GM23338 (cell line): ENCODE results near the gene ITGB5. TPM values are rescaled to one million over a fixed set of nuclear protein-coding genes. Genes with fewer than 3 reads are reported as not detected.

Experiments
- ATAC-seq: fragments of 200-7000 bp; cut with Tn5 transposase; 3 replicates; pipeline ENCODE4 v1.9.1; 2020
- DNase-seq: peaks from one replicate; pipeline ENCODE4 v3.0.0-alpha.2; 2015; ENCODE audit warnings: low spot score
- H2AFZ ChIP-seq: fragments of 200-600 bp; sonication (generic); 2 replicates; pipeline ENCODE4 v1.8.0; 2016; ENCODE audit warnings: antibody characterized with exemption, mild to moderate bottlenecking, moderate library complexity
- H3F3A ChIP-seq: fragments of 200-600 bp; sonication (generic); replicated peaks from 2 replicates; pipeline ENCODE4 v1.8.0; 2017; ENCODE audit warnings: antibody characterized with exemption, mixed run types, low read depth
- H3K27ac ChIP-seq: fragments of 200-600 bp; sonication (generic); 2 replicates; pipeline ENCODE4 v1.6.1; 2016; ENCODE audit warnings: low read depth
- H3K27me3 ChIP-seq: fragments of 200-600 bp; sonication (generic); 2 replicates; pipeline ENCODE4 v1.8.0; 2016; ENCODE audit warnings: mild to moderate bottlenecking, mixed run types, moderate library complexity; ENCODE audit not compliant: insufficient read depth
- H3K36me3 ChIP-seq: fragments of 200-600 bp; sonication (generic); 2 replicates; pipeline ENCODE4 v1.8.0; 2016; ENCODE audit warnings: mild to moderate bottlenecking; ENCODE audit not compliant: insufficient read depth
- H3K4me1 ChIP-seq: fragments of 200-600 bp; sonication (generic); 2 replicates; pipeline ENCODE4 v1.8.0; 2016; ENCODE audit warnings: mild to moderate bottlenecking, moderate library complexity; ENCODE audit not compliant: insufficient read depth
- H3K4me2 ChIP-seq: fragments of 200-600 bp; sonication (generic); 2 replicates; pipeline ENCODE4 v1.7.1; 2017; ENCODE audit warnings: mixed run types
- H3K4me3 ChIP-seq: fragments of 200-600 bp; sonication (generic); 2 replicates; pipeline ENCODE4 v1.6.1; 2016; ENCODE audit warnings: mixed run types
- H3K79me2 ChIP-seq: fragments of 200-600 bp; sonication (generic); replicated peaks from 2 replicates; pipeline ENCODE4 v1.8.0; 2017; ENCODE audit warnings: mild to moderate bottlenecking; ENCODE audit not compliant: insufficient read depth
- H3K9me2 ChIP-seq: fragments of 200-600 bp; sonication (generic); 2 replicates; pipeline ENCODE4 v1.8.0; 2017; ENCODE audit not compliant: insufficient read depth
- H4K20me1 ChIP-seq: fragments of 200-600 bp; sonication (generic); replicated peaks from 2 replicates; pipeline ENCODE4 v1.8.0; 2017; ENCODE audit warnings: mild to moderate bottlenecking; ENCODE audit not compliant: insufficient read depth
- H3K27ac Mint-ChIP-seq: 2 replicates; pipeline ENCODE4 v1.8.0; 2020; ENCODE audit warnings: inconsistent platforms, mild to moderate bottlenecking, moderate library complexity, mixed read lengths
- H3K27me3 Mint-ChIP-seq: 3 replicates; pipeline ENCODE4 v1.8.0; 2022; ENCODE audit warnings: low read depth, mild to moderate bottlenecking, moderate library complexity, mixed read lengths, inconsistent platforms; ENCODE audit not compliant: insufficient read depth, poor library complexity
- H3K36me3 Mint-ChIP-seq: 3 replicates; pipeline ENCODE4 v1.8.0; 2021; ENCODE audit warnings: low read depth, mild to moderate bottlenecking, inconsistent platforms, moderate library complexity, mixed read lengths
- H3K4me1 Mint-ChIP-seq: 3 replicates; pipeline ENCODE4 v1.8.0; 2020; ENCODE audit warnings: mild to moderate bottlenecking, inconsistent platforms, mixed read lengths
- H3K4me3 Mint-ChIP-seq: 3 replicates; pipeline ENCODE4 v1.8.0; 2021; ENCODE audit warnings: moderate library complexity, mild to moderate bottlenecking, inconsistent platforms, mixed read lengths
- H3K9me3 Mint-ChIP-seq: 3 replicates; pipeline ENCODE4 v1.8.0; 2020; ENCODE audit warnings: moderate library complexity, mild to moderate bottlenecking, inconsistent platforms, mixed read lengths
- CREB1 ChIP-seq: fragments of 250-450 bp; sonication (Bioruptor Pico); IDR thresholded peaks from 2 replicates; pipeline ENCODE4 v1.5.0; 2020; ENCODE audit warnings: low read depth, mild to moderate bottlenecking, moderate library complexity
- EZH2 ChIP-seq: fragments of 200-600 bp; sonication (generic); IDR thresholded peaks from one replicate; pipeline ENCODE4 v1.8.0; 2017; ENCODE audit warnings: antibody characterized with exemption, mild to moderate bottlenecking, low read depth; ENCODE audit not compliant: unreplicated experiment
- EZH2phosphoT487 ChIP-seq: fragments of 200-600 bp; sonication (generic); IDR thresholded peaks from one replicate; pipeline ENCODE4 v1.8.1; 2018; ENCODE audit warnings: antibody characterized with exemption; ENCODE audit not compliant: unreplicated experiment
- JUNB ChIP-seq: IDR thresholded peaks from one replicate; pipeline ENCODE4 v1.6.1; 2016; ENCODE audit warnings: antibody characterized with exemption; ENCODE audit not compliant: unreplicated experiment
- NANOG ChIP-seq: IDR thresholded peaks from 2 replicates; pipeline ENCODE4 v1.6.1; 2016; ENCODE audit warnings: antibody characterized with exemption, borderline replicate concordance
- POLR2AphosphoS5 ChIP-seq: IDR thresholded peaks from 2 replicates; pipeline ENCODE4 v1.6.1; 2016; ENCODE audit warnings: antibody characterized with exemption, low read depth
- REST ChIP-seq: IDR thresholded peaks from one replicate; pipeline ENCODE4 v1.6.1; 2018; ENCODE audit warnings: antibody characterized with exemption; ENCODE audit not compliant: unreplicated experiment
- STAT1 ChIP-seq: IDR thresholded peaks from one replicate; pipeline ENCODE4 v1.6.1; 2016; ENCODE audit warnings: antibody characterized with exemption; ENCODE audit not compliant: unreplicated experiment
- ZNF114 ChIP-seq: fragments of 250-450 bp; sonication (Bioruptor Pico); IDR thresholded peaks from 2 replicates; pipeline ENCODE4 v1.5.0; 2020; ENCODE audit warnings: mild to moderate bottlenecking, moderate library complexity
- ZNF331 ChIP-seq: fragments of 250-450 bp; sonication (Bioruptor Pico); IDR thresholded peaks from 2 replicates; pipeline ENCODE4 v1.5.0; 2020; ENCODE audit warnings: low read depth, mild to moderate bottlenecking, moderate library complexity
- ZNF462 ChIP-seq: fragments of 250-450 bp; sonication (Bioruptor Pico); IDR thresholded peaks from 2 replicates; pipeline ENCODE4 v1.5.0; 2020; ENCODE audit warnings: mild to moderate bottlenecking, moderate library complexity
- polyA plus RNA-seq: library from polyadenylated mRNA; unstranded; fragments of >200 nt; fragmentation: Nextera tagmentation; extraction: Ambion mirVana; gene quantifications from 2 replicates; pipeline ENCODE4 v1.2.1, GENCODE V29; 2016
- total RNA-seq: library from RNA; depleted of rRNA; stranded (reverse); fragments of >200 nt; shearing (Covaris generic); gene quantifications from 2 replicates; pipeline ENCODE4 v1.2.3, GENCODE V29; 2014
- TF ChIP-seq, protein P1 (sequence below), 2 experiments: fragments of 200-600 bp in 1 of 2; sonication (generic) in 1 of 2; conservative IDR thresholded peaks; 2 replicates each; pipeline versions ENCODE4 v1.5.1 to v1.6.1; 2016 to 2017; ENCODE audit warnings: antibody characterized with exemption in 2 of 2, low read depth in 2 of 2, mild to moderate bottlenecking in 2 of 2, moderate library complexity in 1 of 2
- TF ChIP-seq, protein P2 (sequence below): IDR thresholded peaks from 2 replicates; pipeline ENCODE4 v1.6.1; 2016; ENCODE audit warnings: antibody characterized with exemption

Gene ITGB5
- total and polyA plus RNA-seq, 2 experiments from 2014 or later = 68.2 to 269 TPM

DNA sequence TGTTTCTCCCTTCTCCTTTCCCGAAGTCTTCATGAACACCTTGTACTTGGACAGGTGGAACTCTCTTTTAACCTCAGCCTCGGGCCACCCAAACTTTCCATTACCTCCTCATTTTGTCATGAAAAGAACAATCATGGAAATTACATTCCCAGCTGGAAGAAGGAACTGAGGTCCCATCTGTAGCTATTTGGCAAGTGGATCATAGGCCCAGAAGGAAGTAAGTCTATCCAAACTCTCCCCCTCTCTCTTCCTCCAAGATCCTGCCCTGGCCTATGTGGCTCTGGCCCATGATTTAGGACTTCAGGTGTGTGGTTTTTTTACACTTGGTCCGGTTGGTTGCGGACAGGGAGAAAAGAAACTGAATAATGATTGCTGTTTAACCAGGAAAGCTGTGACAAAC, 44.1 kb downstream of the ITGB5 start:
- no peaks in the 10 kb centered on the region for H3K4me1 ChIP-seq

More for the DNA sequence above, 44.1 kb downstream of the ITGB5 start:
- Mint-ChIP-seq H3K27me3 (no peaks in the 10 kb centered on the region), H3K4me1 (peaks cover 5% of the 10 kb centered on the region; the same call in 2 of the 3 replicates), H3K27ac (peak overlapping the region; percentile 65), H3K36me3 (peaks cover 78% of the 10 kb centered on the region), H3K9me3 (no peaks in the 10 kb centered on the region), H3K4me3 (no peak overlapping the region; the same call in 2 of the 3 replicates)
- no peaks in the 10 kb centered on the region for H3K9me2 ChIP-seq
- H3K27ac ChIP-seq = peak overlapping the region; percentile 78
- H4K20me1 ChIP-seq = peaks cover 26% of the 10 kb centered on the region
- TF ChIP-seq, protein P1, sequence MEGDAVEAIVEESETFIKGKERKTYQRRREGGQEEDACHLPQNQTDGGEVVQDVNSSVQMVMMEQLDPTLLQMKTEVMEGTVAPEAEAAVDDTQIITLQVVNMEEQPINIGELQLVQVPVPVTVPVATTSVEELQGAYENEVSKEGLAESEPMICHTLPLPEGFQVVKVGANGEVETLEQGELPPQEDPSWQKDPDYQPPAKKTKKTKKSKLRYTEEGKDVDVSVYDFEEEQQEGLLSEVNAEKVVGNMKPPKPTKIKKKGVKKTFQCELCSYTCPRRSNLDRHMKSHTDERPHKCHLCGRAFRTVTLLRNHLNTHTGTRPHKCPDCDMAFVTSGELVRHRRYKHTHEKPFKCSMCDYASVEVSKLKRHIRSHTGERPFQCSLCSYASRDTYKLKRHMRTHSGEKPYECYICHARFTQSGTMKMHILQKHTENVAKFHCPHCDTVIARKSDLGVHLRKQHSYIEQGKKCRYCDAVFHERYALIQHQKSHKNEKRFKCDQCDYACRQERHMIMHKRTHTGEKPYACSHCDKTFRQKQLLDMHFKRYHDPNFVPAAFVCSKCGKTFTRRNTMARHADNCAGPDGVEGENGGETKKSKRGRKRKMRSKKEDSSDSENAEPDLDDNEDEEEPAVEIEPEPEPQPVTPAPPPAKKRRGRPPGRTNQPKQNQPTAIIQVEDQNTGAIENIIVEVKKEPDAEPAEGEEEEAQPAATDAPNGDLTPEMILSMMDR (conservative IDR thresholded peaks at IDR 0.05; ENCODE audit: low read depth in 2 of 2) = no peak
- TF ChIP-seq REST = no peak
- no peak for TF ChIP-seq ZNF462 (CRISPR knock-in tag)
- no peak for TF ChIP-seq STAT1
- no peak for TF ChIP-seq POLR2AphosphoS5
- no peak for TF ChIP-seq ZNF114 (CRISPR knock-in tag)
- TF ChIP-seq, protein P2, sequence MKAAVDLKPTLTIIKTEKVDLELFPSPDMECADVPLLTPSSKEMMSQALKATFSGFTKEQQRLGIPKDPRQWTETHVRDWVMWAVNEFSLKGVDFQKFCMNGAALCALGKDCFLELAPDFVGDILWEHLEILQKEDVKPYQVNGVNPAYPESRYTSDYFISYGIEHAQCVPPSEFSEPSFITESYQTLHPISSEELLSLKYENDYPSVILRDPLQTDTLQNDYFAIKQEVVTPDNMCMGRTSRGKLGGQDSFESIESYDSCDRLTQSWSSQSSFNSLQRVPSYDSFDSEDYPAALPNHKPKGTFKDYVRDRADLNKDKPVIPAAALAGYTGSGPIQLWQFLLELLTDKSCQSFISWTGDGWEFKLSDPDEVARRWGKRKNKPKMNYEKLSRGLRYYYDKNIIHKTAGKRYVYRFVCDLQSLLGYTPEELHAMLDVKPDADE = no peak
- TF ChIP-seq CREB1 (CRISPR knock-in tag) = no peak
- no peak for TF ChIP-seq NANOG
- TF ChIP-seq EZH2phosphoT487 = no peak
- TF ChIP-seq JUNB = no peak
- TF ChIP-seq EZH2 = no peak
- no peak for TF ChIP-seq ZNF331
- DNase-seq (no peak), ATAC-seq (no peak)
- H2AFZ ChIP-seq = no peak overlapping the region
- no peak overlapping the region for H3K4me2 ChIP-seq
- peaks cover 78% of the 10 kb centered on the region for H3K79me2 ChIP-seq
- H3K4me3 ChIP-seq = no peak overlapping the region
- H3K27me3 ChIP-seq = no peaks in the 10 kb centered on the region
- peaks cover 11% of the 10 kb centered on the region; the same call in 1 of the 2 replicates for H3F3A ChIP-seq
- peaks cover 38% of the 10 kb centered on the region for H3K36me3 ChIP-seq
